Esophagus squamous epithelium (tissue), 4 donors: Measurements from ENCODE around the gene MRPS7.

Experiments used
- POLR2A ChIP-seq, 4 donors: fragments of 450-650 bp; IDR thresholded peaks; one replicate each; pipeline ENCODE4 v1.6.1; 2017; ENCODE audit warnings: antibody characterized with exemption in 4 of 4, mild to moderate bottlenecking in 4 of 4, moderate library complexity in 3 of 4
- TF ChIP-seq, protein P1 (sequence below), 6 experiments: fragments of 450-650 bp in 4 of 6; fragments of 200-600 bp in 2 of 6; sonication (generic) in 2 of 6; IDR thresholded peaks; one replicate each; pipeline ENCODE4 v1.5.1; 2016 to 2019; ENCODE audit warnings: antibody characterized with exemption in 6 of 6, mild to moderate bottlenecking in 4 of 6, moderate library complexity in 4 of 6

DNA sequence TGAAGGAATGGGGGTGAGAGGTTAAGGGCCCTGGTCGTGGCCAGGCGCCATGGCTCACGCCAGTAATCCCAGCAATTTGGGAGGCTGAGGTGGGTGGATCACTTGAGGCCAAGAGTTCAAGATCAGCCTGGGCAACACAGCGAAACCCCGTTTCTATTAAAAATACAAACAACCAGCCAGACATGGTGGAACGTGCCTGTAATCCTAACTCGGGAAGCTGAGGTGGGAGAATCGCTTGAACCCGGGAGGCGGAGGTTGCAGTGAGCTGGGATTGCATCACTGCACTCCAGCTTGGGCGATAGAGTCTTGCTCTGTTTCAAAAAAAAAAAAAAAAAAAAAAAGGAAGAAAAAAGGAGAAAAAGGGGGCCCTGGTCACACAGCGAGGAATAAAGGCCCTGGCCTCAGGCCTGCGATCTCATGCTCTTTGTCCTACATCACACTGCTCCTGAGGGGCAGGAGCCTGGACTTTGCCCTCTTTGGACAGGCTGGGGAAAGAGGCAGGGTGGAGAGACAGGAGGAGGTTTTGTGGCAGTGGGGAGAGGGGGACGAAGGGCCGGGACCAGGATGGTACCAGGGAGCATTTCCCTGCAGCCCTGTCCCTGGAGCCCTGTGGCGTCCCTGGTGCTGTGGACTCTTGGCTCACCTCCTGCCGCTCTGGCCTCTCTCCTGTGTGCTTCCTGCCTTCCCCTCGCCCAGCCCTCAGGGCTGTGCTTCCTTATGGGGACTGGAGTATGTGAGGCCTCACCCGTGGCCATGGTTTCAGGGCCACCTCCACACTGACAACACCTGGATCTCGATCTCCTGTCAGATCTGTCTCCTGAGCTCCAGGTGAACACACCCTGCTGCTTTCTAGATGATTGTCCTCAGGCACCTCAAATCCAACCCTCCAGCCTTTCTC is 47.3 kb downstream of the MRPS7 start:
- TF ChIP-seq POLR2A (IDR thresholded peaks at IDR 0.05): no peak
- TF ChIP-seq, protein P1, sequence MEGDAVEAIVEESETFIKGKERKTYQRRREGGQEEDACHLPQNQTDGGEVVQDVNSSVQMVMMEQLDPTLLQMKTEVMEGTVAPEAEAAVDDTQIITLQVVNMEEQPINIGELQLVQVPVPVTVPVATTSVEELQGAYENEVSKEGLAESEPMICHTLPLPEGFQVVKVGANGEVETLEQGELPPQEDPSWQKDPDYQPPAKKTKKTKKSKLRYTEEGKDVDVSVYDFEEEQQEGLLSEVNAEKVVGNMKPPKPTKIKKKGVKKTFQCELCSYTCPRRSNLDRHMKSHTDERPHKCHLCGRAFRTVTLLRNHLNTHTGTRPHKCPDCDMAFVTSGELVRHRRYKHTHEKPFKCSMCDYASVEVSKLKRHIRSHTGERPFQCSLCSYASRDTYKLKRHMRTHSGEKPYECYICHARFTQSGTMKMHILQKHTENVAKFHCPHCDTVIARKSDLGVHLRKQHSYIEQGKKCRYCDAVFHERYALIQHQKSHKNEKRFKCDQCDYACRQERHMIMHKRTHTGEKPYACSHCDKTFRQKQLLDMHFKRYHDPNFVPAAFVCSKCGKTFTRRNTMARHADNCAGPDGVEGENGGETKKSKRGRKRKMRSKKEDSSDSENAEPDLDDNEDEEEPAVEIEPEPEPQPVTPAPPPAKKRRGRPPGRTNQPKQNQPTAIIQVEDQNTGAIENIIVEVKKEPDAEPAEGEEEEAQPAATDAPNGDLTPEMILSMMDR (IDR thresholded peaks at IDR 0.05): no peak
